ENCODE data around the gene SEMA3A.

The SEMA3A gene

GRCh38 chr7:84044834-84045233 is 149.8 kb downstream of the SEMA3A start:
- TF ChIP-seq, protein P1, sequence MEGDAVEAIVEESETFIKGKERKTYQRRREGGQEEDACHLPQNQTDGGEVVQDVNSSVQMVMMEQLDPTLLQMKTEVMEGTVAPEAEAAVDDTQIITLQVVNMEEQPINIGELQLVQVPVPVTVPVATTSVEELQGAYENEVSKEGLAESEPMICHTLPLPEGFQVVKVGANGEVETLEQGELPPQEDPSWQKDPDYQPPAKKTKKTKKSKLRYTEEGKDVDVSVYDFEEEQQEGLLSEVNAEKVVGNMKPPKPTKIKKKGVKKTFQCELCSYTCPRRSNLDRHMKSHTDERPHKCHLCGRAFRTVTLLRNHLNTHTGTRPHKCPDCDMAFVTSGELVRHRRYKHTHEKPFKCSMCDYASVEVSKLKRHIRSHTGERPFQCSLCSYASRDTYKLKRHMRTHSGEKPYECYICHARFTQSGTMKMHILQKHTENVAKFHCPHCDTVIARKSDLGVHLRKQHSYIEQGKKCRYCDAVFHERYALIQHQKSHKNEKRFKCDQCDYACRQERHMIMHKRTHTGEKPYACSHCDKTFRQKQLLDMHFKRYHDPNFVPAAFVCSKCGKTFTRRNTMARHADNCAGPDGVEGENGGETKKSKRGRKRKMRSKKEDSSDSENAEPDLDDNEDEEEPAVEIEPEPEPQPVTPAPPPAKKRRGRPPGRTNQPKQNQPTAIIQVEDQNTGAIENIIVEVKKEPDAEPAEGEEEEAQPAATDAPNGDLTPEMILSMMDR (IDR thresholded peaks at IDR 0.05; ENCODE audit: low read depth, low read length), result no peak
- H3K4me3 ChIP-seq (ENCODE audit: low read depth, low read length), result no peak overlapping the region

GRCh38 chr7:84043661-84044191 is 150.9 kb downstream of the SEMA3A start:
- TF ChIP-seq, protein P1 (IDR thresholded peaks at IDR 0.05; ENCODE audit: low read depth, low read length), result no peak
- H3K4me3 ChIP-seq (ENCODE audit: low read depth, low read length), result no peak overlapping the region

DNA sequence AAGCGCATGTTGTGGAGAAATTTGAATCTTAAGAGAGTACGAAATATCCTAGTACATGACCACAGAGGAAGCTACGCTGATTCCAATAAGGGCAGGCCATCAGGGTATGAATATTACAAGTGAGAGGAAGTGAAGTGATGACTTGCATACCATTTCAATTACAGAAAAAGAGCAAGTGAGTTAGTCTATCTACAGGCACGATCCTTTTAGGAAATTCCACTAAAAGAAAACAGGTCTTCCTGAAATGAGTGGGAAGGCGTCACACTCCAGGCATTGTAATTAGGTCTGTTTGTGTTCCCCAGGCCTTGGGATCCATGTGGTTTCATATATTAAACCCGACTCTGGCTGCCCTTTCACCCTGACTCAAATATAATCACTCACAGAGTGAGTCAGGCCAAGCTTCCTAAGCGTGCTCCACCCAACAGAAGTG is 152.5 kb downstream of the SEMA3A start:
- TF ChIP-seq, protein P1 (IDR thresholded peaks at IDR 0.05; ENCODE audit: low read depth, low read length), result no peak
- no peak overlapping the region for H3K4me3 ChIP-seq (ENCODE audit: low read depth, low read length)

DNA sequence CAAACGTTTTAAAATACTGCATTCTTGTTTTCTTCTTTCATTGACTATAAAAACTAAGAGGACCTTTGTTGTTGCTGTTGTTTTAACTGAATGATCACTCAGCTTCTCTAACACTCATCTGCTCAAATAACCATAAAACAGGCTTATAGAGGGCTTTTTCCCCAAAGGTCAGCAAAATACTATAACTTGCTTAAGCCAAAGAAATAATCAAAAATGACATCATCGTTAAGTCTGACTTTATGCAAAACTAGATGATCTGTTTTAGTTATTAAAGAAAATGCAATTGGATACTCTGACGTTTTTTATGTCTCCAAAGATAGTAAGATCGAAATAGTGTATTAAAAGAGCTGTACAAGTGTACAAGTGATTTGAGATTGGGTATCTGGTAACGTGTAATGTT is 152.9 kb downstream of the SEMA3A start:
- TF ChIP-seq, protein P1 (IDR thresholded peaks at IDR 0.05; ENCODE audit: low read depth, low read length), result no peak
- H3K4me3 ChIP-seq (ENCODE audit: low read depth, low read length), result no peak overlapping the region

DNA sequence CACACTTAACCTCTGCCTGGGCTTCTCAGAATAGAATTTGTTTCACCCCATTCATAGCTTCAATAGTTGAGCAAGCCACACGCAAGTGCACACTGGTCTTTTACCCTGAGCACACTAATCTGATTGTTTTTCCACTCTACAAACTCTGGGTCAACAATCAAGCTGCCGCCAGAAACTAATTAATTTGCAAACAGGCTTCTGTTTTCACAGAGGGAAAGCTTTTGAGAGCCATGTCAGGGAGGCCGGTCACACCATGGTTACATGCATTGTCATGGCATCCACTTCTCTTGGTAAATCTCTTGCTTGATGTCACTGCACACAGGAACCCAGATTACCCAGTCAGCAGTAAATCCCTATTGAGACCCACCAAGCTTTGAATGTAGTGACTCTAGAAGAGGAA is 154.2 kb downstream of the SEMA3A start:
- TF ChIP-seq, protein P1 (IDR thresholded peaks at IDR 0.05; ENCODE audit: low read depth, low read length), result no peak
- H3K4me3 ChIP-seq (ENCODE audit: low read depth, low read length), result no peak overlapping the region

GRCh38 chr7:84039432-84039831 is 155.2 kb downstream of the SEMA3A start:
- TF ChIP-seq, protein P1 (IDR thresholded peaks at IDR 0.05; ENCODE audit: low read depth, low read length), result no peak
- H3K4me3 ChIP-seq (ENCODE audit: low read depth, low read length), result no peak overlapping the region

- H3K4me3 ChIP-seq (ENCODE audit: low read depth, low read length), result no peak overlapping the region
These were observed 166.9 kb downstream of the SEMA3A start for GRCh38 chr7:84027678-84028077.

More at GRCh38 chr7:84027678-84028077, 166.9 kb downstream of the SEMA3A start:
- TF ChIP-seq, protein P1 (IDR thresholded peaks at IDR 0.05; ENCODE audit: low read depth, low read length), result no peak
